Choroid plexus epithelial cell (primary cell): ENCODE data around the gene CNTN3.

ENCODE experiments used
- DNase-seq: peaks from one replicate; pipeline ENCODE4 v3.0.0-alpha.2; 2010; ENCODE audit warnings: low read depth
- H3K4me3 ChIP-seq: 2 replicates; pipeline ENCODE4 v1.5.1; 2011; ENCODE audit warnings: low read depth, mild to moderate bottlenecking, control low read depth, low read length, moderate library complexity
- TF ChIP-seq, protein P1 (sequence below): conservative IDR thresholded peaks from 2 replicates; pipeline ENCODE4 v1.5.1; 2011; ENCODE audit warnings: low read depth, mild to moderate bottlenecking, control low read depth, inconsistent platforms, low read length, moderate library complexity

CNTN3 gene

DNA sequence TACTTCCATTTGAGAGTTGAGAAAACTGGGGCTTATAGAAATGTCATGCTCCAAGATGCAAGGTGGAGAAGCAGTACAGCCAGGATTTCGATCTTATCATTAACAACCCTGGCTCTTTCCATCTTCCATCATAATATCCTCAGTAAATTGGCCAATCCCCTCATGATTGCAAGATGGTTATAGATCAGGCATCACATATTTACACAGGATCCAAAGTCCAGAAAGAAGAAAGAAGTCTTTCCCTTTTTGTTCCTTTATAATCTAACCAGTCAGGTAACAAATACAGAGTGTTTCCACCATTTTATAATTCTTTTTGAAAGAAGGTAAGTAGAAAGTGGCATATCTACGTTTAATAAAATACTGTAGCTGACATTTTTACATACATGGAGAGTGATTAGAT lies 29.7 kb downstream of the CNTN3 start:
- DNase-seq = no peak
- TF ChIP-seq, protein P1, sequence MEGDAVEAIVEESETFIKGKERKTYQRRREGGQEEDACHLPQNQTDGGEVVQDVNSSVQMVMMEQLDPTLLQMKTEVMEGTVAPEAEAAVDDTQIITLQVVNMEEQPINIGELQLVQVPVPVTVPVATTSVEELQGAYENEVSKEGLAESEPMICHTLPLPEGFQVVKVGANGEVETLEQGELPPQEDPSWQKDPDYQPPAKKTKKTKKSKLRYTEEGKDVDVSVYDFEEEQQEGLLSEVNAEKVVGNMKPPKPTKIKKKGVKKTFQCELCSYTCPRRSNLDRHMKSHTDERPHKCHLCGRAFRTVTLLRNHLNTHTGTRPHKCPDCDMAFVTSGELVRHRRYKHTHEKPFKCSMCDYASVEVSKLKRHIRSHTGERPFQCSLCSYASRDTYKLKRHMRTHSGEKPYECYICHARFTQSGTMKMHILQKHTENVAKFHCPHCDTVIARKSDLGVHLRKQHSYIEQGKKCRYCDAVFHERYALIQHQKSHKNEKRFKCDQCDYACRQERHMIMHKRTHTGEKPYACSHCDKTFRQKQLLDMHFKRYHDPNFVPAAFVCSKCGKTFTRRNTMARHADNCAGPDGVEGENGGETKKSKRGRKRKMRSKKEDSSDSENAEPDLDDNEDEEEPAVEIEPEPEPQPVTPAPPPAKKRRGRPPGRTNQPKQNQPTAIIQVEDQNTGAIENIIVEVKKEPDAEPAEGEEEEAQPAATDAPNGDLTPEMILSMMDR = no peak
- no peak overlapping the region for H3K4me3 ChIP-seq

GRCh38 chr3:74582982-74583381 lies 31.5 kb downstream of the CNTN3 start:
- no peak for DNase-seq
- no peak overlapping the region for H3K4me3 ChIP-seq
- TF ChIP-seq, protein P1 = no peak

- no peak for DNase-seq
- H3K4me3 ChIP-seq = no peak overlapping the region
- TF ChIP-seq, protein P1 = no peak
Observed at GRCh38 chr3:74575857-74576256, 38.6 kb downstream of the CNTN3 start.

DNA sequence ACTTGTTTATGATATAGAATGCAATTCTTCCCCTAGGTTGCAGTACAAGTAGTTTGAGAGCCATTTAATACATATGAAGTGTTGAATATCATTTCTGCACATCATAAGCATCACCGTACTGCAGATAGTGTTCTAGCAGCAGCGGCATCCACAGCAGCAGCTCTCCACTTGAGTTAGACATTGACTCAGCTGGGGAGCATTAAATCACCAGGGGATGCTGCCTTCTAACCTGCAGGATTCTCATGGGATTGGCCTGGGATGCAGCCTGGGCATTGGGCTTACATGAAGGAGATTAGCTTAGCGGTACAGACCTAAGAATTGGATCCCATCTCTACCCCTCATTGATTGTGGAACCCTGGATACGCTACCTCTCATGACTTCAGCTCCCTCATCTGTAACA lies 43.3 kb downstream of the CNTN3 start:
- DNase-seq = no peak
- H3K4me3 ChIP-seq = no peak overlapping the region
- TF ChIP-seq, protein P1 = no peak
